ENCODE measurements around the gene ZNF48.
A peak's percentile ranks its signal among the peaks of the same experiment; 100 is the strongest.
"Not testable (repeated sequence)": the region's sequence is repeated elsewhere in the genome, so short reads cannot be mapped to it uniquely, and the experiment has no call there.

The ZNF48 gene

DNA sequence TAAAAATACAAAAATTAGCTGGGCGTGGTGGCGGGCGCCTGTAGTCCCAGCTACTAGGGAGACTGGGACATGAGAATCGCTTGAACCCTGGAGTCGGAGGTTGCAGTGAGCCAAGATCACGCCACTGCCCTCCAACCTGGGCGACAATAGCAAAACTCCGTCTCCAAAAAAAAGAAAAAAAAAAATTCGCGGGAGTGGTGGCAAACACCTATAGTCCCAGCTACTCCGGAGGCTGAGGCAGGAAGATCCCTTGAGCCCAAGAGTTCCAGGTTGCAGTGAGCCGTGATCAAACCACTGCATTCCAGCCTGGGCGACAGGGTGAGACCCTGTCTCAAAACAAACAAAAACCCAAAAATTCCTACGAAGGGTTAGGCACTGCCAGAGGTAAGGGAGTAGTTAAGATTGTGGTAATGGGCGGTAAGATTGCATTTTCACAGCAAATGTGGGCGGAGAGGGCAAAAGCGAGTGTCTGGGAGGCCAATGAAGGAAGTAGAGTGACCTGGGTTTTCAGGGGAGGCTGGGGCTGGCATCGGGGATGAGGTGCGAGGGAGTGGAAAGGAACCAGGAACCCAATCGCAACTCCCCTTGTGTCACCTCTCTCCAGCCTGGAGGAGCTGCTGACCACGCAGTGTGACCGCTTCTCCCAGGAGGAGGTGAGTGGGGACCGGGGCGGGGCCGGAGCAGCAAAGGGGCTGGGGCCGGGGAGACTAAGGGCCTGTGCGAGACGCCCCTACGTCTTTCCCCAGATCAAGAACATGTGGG, 18.0 kb upstream of the ZNF48 start:
- DNase-seq (ENCODE audit: insufficient read length, low spot score) (no peak), FAIRE-seq (no peak)

DNA sequence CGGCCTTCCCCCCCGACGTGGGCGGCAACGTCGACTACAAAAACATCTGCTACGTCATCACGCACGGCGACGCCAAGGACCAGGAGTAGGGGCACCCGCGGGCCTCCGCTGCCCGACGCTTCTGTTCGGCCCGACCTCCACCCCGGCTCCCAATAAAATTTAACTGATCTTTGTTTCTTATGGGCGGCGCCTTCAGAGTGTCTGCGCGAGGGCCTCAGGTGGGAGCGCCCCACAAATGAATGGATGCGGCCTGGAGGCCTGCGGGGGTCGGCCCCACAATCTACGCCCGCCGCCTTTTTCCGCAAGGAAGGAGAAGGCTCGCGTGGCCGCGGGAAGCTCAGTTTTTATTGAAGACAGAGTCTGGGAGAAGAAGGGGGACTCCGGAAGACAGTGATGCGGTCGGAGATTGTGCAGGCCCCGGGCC, 17.4 kb upstream of the ZNF48 start:
- DNase-seq (ENCODE audit: insufficient read length, low spot score) (peak; percentile 87), FAIRE-seq (peak; percentile 93)

DNA sequence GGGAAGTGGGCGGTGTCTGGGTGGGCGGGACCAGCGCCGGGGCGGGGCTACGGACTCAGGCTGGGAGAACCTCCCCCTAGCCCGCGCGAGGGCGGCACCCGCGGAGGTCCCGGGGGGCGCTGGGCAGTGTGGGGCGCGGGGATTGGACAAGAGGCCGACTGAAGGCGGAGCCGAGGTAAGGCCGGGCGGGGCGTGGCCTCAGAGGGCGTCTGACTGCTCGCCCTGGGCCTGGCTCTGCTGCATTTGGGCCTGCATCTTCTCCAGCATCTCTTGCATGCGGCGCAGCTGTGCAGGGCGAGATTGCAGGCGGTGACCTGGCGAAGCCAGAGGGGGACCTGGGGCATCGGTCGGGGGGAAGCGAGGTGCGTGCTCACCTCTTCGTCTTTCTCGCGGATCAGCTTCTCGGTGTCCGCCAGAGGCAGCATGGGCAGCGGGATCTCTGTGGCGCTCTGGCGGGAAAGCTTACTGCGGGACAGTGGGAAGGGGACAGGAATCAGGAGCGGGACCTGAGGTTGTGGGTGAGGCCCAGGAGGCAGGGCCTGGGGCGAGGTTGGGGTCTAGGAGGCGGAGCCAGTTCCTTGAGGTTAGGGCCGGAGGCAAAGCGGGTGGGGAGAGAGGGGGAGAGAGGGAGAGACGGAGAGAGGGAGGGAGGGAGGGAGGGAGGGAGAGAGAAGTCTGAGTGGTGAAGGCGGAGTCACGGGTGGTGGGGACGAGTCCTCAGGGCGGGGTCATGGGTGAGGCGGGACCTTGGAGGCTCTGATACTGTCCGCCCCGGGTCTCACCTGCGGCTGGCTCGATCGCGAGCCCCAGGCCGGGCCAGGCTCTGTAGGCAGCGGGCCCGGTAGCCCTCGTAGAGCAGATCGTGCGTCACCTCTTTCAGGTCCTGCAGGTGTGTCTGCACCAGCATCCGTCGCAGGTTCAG, 16.7 kb upstream of the ZNF48 start:
- FAIRE-seq, result peak; percentile 87

DNA sequence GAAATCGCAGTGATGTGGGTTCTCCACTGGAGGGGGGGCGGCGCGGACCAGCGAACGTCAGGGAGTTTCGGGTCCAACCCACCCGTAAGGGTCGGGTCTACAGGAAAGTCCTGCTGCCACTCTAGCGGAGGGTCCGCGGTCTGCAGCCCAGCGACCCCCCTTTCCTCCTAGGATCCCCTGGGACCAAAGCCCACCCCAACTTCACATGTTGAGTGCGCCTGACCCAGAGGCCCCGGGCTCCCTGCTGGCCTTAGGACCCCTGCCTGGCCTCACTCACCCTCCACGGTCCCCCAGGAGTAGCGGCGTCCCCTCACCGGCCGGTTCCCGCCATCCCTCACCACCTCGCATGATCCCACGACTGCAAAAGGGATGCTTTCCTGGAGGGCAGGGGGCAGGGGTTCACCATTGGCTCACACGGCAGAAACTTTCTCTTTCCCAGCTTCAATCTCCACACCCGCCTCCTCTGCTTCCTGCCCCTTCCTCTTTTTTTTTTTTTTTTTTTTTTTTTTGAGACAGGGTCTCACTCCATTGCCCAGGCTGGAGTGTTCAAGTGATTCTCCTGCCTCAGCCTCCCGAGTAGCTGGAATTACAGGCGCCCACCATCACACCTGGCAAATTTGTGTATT, 15.9 kb upstream of the ZNF48 start:
- FAIRE-seq (no peak), DNase-seq (ENCODE audit: insufficient read length, low spot score) (no peak)

More for the DNA sequence above, 16.7 kb upstream of the ZNF48 start:
- peak; percentile 95 for DNase-seq (ENCODE audit: insufficient read length, low spot score)

DNA sequence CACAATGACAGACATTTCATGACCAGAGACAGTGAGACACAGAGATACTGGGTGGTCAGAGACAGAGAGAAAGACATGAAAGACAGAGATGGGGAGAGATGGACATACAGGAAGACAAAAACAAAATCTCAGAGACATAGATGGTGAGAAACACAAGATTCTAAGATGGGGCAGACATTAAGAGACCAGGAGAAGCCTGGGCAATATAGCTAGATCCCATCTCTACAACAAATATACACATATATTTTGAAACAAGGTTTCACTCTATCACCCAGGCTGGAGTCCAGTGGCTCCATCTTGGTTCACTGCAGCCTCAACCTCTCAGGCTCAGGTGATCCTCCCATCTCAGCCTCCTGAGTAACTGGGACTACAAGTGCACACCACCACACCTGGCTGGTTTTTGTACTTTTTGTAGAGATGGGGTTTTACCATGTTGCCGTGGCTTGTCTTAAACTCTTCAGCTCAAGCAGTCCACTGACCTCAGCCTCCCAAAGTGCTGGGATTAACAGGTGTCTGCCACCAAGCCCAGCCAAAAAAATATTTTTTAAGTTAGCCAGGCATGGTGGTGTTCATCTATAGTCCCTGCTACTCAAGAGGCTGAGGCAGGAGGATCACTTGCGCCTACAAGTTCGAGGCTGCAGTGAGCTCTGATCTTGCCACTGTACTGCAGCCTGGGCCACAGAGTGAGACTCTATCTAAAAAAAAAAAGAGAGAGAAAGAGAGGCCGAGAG, 15.0 kb upstream of the ZNF48 start:
- DNase-seq (ENCODE audit: insufficient read length, low spot score) (no peak), FAIRE-seq (no peak)

DNA sequence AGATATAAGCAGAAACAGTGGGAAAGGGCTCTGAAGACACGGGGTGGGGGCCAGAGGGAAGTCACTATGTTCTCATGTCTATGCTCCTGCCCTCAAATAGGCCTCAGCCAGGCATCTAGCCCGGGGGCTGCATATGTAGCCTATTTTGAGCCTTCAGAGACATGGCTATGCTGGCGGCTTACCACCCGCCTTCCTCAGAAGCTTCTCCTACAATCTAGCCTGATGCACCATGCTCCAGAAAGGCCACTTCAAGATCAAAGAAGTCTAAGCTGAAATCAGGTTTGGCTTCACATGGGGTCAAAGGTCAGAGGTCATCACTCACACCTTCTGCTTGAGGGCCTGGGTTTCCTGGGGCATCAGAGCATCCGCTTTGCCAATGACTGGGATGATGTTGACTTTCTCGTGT, 14.4 kb upstream of the ZNF48 start:
- FAIRE-seq (no peak), DNase-seq (ENCODE audit: insufficient read length, low spot score) (no peak)

DNA sequence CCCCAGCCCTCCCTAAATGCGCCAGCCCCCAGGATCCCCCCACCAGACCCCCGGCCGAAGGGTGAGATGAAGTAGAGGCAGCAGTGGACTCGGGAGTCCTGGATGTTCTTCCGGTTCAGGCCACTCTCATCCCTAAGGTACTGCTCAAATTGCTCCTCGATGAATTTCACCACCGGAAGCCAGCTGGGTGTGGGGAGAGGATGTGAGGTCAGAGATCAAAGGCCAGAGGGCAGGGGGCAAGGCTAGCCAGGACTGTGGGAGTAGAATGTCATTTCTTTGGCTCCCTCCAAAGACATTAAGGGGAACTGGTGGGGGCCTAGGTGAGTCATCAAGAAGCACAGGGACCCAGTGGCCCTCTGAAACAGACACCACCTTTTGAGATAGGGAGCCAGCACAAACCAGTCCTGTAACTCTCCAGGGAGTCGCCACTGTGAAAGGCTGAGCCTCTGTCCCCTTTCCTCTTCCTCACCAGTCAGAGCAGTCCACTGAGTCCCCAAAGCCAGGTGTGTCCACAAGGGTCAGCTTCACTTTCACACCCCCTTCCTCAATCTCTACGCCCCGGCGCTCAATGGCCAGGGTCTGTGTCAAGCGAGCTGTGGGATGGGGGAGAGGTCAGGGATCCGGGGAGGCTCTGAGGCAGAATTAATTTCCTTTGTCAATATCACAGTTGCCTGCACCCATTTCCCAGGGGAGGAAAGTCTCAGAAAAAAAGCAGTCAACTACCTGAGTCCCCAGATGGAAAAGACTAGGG, 13.8 kb upstream of the ZNF48 start:
- DNase-seq (ENCODE audit: insufficient read length, low spot score) (no peak), FAIRE-seq (no peak)

DNA sequence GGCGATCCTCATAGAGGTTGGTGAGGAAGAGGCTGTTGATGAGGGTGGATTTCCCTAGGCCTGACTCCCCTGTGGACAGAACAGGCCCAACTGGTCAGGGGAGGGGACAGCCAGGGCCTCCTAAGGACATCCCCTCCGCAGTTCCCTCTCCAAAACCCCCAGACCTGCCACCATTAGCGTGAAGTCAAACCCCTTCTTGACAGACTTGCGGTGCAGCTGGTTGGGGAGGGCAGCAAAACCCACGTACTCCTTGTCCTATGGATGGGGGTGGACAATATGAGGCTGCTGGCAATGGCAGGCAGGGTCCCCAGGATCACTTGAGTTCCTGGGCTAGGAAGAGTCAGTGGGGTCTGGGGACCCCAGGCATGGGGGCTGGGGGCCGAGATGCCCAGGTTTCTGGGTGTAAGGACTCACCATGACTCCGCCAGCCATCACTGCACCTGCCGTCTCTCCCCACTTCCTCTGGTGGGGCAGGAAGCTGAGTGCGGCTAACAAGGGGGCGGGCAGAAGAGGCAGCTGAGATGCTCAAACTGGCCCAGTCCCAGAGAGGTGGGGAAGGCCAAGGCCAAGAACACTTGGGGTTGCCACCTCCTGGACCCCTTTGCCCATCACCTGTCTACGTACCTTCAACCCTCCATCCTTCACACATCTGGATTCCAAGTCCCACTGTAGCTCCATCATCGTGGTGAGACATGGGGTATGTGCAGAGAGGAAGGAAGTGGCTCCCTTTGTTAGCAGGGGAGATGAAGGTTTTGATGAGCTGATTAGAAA, 12.9 kb upstream of the ZNF48 start, which contains the start of gene SEPTIN1:
Gene SEPTIN1 (minus strand): TSS at position 451 of the 771 bp plus-strand sequence. CDS start 19 bp downstream, at position 432.
- FAIRE-seq (no peak), DNase-seq (ENCODE audit: insufficient read length, low spot score) (no peak)

DNA sequence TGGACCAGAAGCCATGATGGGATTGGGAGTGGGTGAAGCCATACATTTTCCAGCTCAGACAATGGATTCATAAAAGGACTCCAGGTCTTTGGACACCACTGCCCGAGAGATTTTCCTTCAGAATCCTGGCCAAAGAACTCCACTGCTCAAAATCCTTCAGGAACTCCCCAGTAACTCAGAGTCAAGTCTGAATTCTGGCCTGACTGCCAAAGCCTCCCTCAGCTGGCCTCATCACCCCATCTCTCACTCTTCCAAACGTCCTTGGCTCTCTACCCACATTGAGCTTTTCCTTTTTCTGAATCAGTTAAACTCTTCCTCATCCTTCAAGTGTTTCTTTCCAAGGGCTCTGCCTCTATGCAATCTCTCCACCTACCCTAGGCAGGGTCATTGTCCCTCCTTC, 11.7 kb upstream of the ZNF48 start:
- DNase-seq (ENCODE audit: insufficient read length, low spot score) (no peak), FAIRE-seq (no peak)

DNA sequence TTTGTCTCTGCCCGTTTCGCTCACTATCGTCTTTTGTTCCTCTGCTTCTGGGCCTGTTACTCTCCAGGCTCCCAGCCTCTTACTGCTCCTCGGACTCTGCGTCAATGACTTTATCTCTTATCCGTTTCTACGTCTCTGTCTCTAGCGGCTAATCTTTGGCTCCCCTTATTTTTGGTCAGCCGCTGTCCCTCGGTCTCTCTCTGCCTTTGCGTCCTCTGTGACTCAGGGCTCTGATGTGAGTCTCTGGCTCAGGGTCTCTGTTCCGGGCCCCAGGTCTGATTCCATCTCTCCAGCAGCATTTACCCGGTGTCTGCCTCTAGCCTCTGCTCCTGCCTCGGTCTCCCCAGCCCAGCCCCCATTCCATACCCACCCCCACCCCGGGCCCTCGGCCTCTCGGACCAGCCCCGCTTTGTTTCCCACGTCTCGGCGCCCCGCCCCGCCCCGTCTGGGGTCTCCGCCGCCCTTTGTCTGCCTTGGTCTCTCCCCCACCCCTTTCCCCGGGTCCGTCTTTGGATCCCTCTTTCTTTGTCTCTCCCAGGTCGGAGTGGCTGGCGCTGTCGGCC, 547 bp upstream of the ZNF48 start:
- DNase-seq (ENCODE audit: insufficient read length, low spot score) (no peak), FAIRE-seq (no peak)

DNA sequence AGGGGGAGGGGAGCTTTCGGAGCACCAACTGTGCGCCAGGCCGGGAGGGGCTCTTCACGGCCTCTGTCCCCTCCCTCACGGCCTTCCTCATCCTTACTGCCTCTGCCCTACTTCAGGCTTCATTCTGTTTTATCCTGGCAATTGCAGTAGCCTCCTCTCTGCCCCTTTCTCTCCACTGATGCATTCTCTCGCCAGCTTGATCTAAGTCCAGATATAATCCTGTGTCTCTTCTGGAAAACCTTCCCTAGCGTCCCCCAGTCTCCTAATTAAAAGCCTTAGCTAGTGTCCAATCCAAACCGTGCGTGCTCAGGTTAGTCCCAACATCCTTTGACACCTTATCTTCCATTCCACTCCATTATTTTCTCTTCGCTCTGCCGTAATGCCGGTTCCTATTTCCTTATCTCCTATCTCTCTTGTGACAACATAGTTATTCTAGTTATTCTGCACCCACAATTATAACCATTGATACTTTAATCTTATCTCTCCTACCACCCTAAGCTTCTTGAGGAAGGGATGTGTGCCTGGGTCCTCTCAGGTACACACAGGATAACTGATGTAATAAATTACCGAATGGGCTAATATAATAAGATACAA, 869 bp downstream of the ZNF48 start:
- no peak for FAIRE-seq
- no peak for DNase-seq (ENCODE audit: insufficient read length, low spot score)

DNA sequence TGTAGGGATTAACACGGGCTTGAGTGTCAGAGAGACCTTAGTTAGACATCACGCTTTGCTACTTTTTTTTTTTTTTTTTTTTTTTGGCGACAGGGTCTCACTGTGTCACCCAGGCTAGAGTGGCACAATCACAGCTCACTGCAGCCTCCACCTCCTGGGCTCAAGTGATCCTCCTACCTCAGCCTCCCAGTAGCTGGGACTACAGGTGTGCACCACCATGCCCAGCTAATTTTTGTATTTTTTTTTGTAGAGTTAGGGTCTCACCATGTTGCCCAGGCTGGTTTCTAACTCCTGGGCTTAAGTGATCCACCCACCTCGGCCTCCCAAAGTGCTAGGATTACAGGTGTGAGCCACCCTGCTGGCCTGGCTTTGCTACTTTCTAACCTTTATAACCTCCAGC, 1.4 kb downstream of the ZNF48 start:
- FAIRE-seq; DNase-seq (ENCODE audit: insufficient read length, low spot score): not testable (repeated sequence)

DNA sequence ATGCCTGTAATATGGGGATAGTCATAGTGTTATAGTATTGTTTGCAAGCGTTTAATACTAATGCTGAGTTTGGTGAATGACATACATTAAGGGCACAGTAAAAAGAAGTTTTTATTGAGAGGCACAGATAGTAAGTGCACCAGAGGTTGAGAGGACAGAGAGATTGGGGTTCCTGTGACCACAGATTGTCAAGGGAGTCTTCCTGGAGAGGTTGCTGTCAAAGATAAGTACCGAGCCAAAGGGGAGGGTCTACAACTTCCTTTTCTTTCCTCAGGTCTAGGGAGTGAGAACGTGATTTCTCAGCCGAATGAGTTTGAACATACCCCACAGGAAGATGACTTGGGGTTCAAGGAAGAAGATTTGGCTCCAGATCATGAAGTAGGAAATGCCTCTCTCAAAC, 1.8 kb downstream of the ZNF48 start:
- FAIRE-seq, result no peak

DNA sequence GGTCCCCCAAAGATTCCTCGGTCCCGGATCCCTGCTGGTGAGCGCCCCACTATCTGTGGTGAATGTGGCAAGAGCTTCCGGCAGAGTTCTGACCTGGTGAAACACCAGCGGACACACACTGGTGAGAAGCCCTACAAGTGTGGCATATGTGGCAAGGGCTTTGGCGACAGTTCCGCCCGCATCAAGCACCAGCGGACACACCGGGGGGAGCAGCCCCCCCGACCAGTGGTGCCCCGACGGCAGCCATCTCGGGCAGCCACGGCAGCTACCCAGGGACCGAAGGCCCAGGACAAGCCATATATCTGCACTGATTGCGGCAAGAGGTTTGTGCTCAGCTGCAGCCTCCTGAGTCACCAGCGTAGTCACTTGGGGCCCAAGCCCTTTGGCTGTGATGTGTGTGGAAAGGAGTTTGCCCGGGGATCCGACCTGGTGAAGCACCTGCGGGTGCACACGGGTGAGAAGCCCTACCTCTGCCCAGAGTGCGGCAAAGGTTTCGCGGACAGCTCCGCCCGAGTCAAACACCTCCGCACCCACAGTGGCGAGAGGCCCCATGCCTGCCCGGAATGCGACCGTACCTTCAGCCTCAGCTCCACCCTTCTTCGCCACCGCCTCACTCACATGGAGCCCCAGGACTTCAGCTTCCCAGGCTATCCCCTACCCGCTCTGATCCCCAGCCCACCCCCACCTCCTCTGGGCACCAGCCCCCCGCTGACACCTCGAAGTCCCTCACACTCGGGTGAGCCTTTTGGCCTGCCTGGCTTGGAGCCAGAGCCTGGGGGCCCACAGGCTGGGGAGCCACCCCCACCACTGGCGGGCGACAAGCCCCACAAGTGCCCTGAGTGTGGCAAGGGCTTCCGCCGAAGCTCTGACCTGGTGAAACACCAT, 2.8 kb downstream of the ZNF48 start:
- no peak for FAIRE-seq
- no peak for DNase-seq (ENCODE audit: insufficient read length, low spot score)

More for the DNA sequence above, 1.8 kb downstream of the ZNF48 start:
- no peak for DNase-seq (ENCODE audit: insufficient read length, low spot score)

DNA sequence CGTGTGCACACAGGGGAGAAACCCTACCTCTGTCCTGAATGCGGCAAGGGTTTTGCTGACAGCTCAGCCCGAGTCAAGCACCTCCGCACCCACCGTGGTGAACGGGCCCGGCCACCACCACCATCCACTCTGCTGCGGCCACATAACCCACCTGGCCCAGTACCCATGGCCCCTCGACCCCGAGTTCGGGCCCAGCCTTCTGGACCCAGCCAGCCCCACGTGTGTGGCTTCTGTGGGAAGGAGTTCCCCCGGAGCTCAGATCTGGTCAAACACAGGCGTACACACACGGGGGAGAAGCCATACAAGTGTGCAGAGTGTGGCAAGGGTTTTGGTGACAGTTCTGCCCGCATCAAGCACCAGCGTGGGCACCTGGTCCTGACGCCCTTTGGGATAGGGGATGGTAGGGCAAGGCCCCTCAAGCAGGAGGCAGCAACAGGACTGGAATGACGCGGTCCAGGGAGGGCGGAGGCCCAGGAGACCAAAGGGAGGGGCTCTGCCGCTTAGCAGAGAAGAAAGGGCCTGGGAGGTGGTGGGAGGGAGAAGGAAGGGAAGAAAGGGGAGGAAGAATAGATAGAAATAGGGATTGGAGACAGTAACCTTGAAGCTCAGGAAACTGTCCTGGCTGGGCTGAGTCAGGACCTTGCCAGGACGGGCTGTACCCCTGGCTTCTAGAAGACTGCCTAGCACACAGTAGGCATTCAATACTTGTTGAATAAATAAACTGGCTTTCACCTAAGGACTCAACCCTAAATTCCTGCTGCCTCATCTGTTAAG, 3.6 kb downstream of the ZNF48 start:
- FAIRE-seq, result no peak
- DNase-seq (ENCODE audit: insufficient read length, low spot score), result no peak

DNA sequence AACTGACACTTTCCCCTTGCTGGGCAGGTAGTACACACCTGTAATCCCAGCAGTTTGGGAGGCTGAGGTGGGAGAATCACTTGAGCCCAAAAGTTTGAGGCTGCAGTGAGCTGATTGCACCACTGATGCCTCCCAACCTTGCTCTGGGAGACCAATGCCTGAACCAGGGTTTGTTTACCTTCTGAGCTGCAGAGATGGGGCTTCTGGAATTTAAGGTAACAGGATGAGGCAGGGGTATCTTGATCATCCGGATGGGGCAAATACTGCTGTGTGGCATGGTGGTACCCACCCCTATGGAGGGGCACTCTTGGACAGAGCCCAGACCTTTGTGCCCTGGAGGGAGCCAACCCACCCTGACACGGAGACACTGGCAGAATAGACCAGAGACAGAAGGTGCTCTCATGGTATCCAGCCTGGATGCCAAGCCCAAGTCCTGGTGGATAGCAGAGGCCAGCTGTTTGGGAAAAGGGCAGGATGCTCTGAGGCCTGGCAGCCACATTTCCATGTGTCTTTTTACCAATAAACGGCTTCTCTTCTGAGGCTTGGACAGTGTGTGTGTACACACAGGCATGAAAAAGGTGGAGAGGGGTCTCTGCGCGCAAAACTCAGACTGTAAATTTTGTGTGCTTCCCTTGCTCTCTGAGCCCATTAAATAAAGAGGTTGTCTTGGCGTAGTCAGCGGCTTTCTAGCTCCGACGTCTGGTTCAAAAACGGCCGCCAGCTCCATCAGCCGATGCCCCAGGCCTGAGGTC, 4.4 kb downstream of the ZNF48 start:
- FAIRE-seq (no peak), DNase-seq (ENCODE audit: insufficient read length, low spot score) (no peak)

Data from HTR-8/SVneo (cell line).